ENCODE data around the gene SLC26A2.
"Not testable (repeated sequence)": the region's sequence is repeated elsewhere in the genome, so short reads cannot be mapped to it uniquely, and the experiment has no call there.

Gene SLC26A2

GRCh38 chr5:150006318-150006717 is 45.8 kb downstream of the SLC26A2 start:
- DNase-seq (ENCODE audit: low read depth), result no peak

GRCh38 chr5:150007050-150007449 is 46.5 kb downstream of the SLC26A2 start:
- no peak for DNase-seq (ENCODE audit: low read depth)

GRCh38 chr5:150009671-150010387 is 49.3 kb downstream of the SLC26A2 start:
- no peak for DNase-seq (ENCODE audit: low read depth)

- DNase-seq (ENCODE audit: low read depth), result no peak
These were observed 53.4 kb downstream of the SLC26A2 start for GRCh38 chr5:150013931-150014330.

GRCh38 chr5:150014456-150014855 is 53.9 kb downstream of the SLC26A2 start:
- DNase-seq (ENCODE audit: low read depth), result no peak

GRCh38 chr5:150015415-150015814 is 54.9 kb downstream of the SLC26A2 start:
- no peak for DNase-seq (ENCODE audit: low read depth)

GRCh38 chr5:150016537-150016936 is 56.0 kb downstream of the SLC26A2 start:
- no peak for DNase-seq (ENCODE audit: low read depth)

- no peak for DNase-seq (ENCODE audit: low read depth)
These were observed 56.9 kb downstream of the SLC26A2 start for GRCh38 chr5:150017226-150018005.

- DNase-seq (ENCODE audit: low read depth), result no peak
These were observed 59.7 kb downstream of the SLC26A2 start for GRCh38 chr5:150020249-150020648.

- no peak for DNase-seq (ENCODE audit: low read depth)
These were observed 61.1 kb downstream of the SLC26A2 start for GRCh38 chr5:150021491-150022157.

- no peak for DNase-seq (ENCODE audit: low read depth)
These were observed 61.6 kb downstream of the SLC26A2 start for GRCh38 chr5:150022158-150022531.

GRCh38 chr5:150022681-150023080 is 62.1 kb downstream of the SLC26A2 start:
- no peak for DNase-seq (ENCODE audit: low read depth)

- no peak for DNase-seq (ENCODE audit: low read depth)
These were observed 62.6 kb downstream of the SLC26A2 start for GRCh38 chr5:150023136-150023535.

GRCh38 chr5:150024346-150024984 is 63.9 kb downstream of the SLC26A2 start:
- no peak for DNase-seq (ENCODE audit: low read depth)

- no peak for DNase-seq (ENCODE audit: low read depth)
These were observed 66.2 kb downstream of the SLC26A2 start for GRCh38 chr5:150026682-150027172.

GRCh38 chr5:150028047-150028446 is 67.5 kb downstream of the SLC26A2 start:
- not testable (repeated sequence) for DNase-seq (ENCODE audit: low read depth)

- no peak for DNase-seq (ENCODE audit: low read depth)
These were observed 72.8 kb downstream of the SLC26A2 start for GRCh38 chr5:150033334-150033733.

- DNase-seq (ENCODE audit: low read depth), result no peak
These were observed 74.1 kb downstream of the SLC26A2 start for GRCh38 chr5:150034662-150035061.

- no peak for DNase-seq (ENCODE audit: low read depth)
These were observed 74.8 kb downstream of the SLC26A2 start for GRCh38 chr5:150035139-150035895.

GRCh38 chr5:150036513-150036912 is 76.0 kb downstream of the SLC26A2 start:
- DNase-seq (ENCODE audit: low read depth), result no peak
